HepG2 (cell line): Measurements from ENCODE around the gene VWA3A. TPM values are rescaled to one million over a fixed set of nuclear protein-coding genes. Genes with fewer than 3 reads are reported as not detected.

Experiments used
- CAMTA2 ChIP-seq: sonication (generic); formaldehyde crosslinking; IDR thresholded peaks from 2 replicates; pipeline ENCODE4 v1.4.0; 2020; ENCODE audit warnings: mild to moderate bottlenecking, missing genetic modification reagents, borderline replicate concordance
- ELF1 ChIP-seq: sonication (generic); formaldehyde crosslinking; IDR thresholded peaks from 2 replicates; pipeline ENCODE4 v1.4.0; 2020; ENCODE audit warnings: missing genetic modification reagents
- HES4 ChIP-seq: sonication (generic); formaldehyde crosslinking; IDR thresholded peaks from 2 replicates; pipeline ENCODE4 v1.9.0; 2021; ENCODE audit warnings: mild to moderate bottlenecking, missing genetic modification reagents, borderline replicate concordance
- JUNB ChIP-seq: sonication (generic); formaldehyde crosslinking; IDR thresholded peaks from 2 replicates; pipeline ENCODE4 v1.8.0; 2022; ENCODE audit warnings: missing genetic modification reagents, mild to moderate bottlenecking, borderline replicate concordance
- KAT8 ChIP-seq: IDR thresholded peaks from 2 replicates; pipeline ENCODE4 v1.6.1; 2016; ENCODE audit warnings: missing genetic modification reagents, missing compliant biosample characterization
- KDM3A ChIP-seq: IDR thresholded peaks from 2 replicates; pipeline ENCODE4 v1.6.1; 2018; ENCODE audit warnings: low read depth, missing compliant biosample characterization
- MXI1 ChIP-seq: IDR thresholded peaks from 3 replicates; pipeline ENCODE4 v1.6.1; 2012; ENCODE audit warnings: low read depth, low read length, inconsistent platforms, borderline replicate concordance
- SSRP1 ChIP-seq: IDR thresholded peaks from 2 replicates; pipeline ENCODE4 v1.6.1; 2016; ENCODE audit warnings: control low read depth
- ZFP36L1 ChIP-seq: sonication (generic); formaldehyde crosslinking; IDR thresholded peaks from 2 replicates; pipeline ENCODE4 v1.8.0; 2022; ENCODE audit warnings: mild to moderate bottlenecking, missing genetic modification reagents, moderate library complexity
- ZNF143 ChIP-seq: sonication (generic); formaldehyde crosslinking; IDR thresholded peaks from 2 replicates; pipeline ENCODE4 v1.4.0; 2020; ENCODE audit warnings: missing genetic modification reagents
- ZNF556 ChIP-seq: sonication (generic); formaldehyde crosslinking; IDR thresholded peaks from 2 replicates; pipeline ENCODE4 v1.4.0; 2020; ENCODE audit warnings: mild to moderate bottlenecking, missing genetic modification reagents, borderline replicate concordance
- ZNF670 ChIP-seq: sonication (generic); formaldehyde crosslinking; IDR thresholded peaks from 2 replicates; pipeline ENCODE4 v1.8.0; 2022; ENCODE audit warnings: mild to moderate bottlenecking, missing genetic modification reagents, borderline replicate concordance
- ZNF839 ChIP-seq: sonication (generic); formaldehyde crosslinking; IDR thresholded peaks from 2 replicates; pipeline ENCODE4 v1.4.0; 2020; ENCODE audit warnings: missing genetic modification reagents, mild to moderate bottlenecking, borderline replicate concordance
- polyA plus RNA-seq, 8 experiments: library from polyadenylated mRNA; depleted of rRNA in 3 of 8; stranded (reverse) in 7 of 8; unstranded in 1 of 8; fragments of >200 nt; fragmentation: Illumina TruSeq in 4 of 8; extraction: Trizol in 4 of 8; gene quantifications; 2 replicates each; pipeline versions ENCODE4 v1.2.1 to v1.2.3, GENCODE V29; 2011 to 2016; ENCODE audit warnings: low read depth in 4 of 8, missing spikeins in 1 of 8, mixed read lengths in 1 of 8; ENCODE audit not compliant: insufficient read depth in 1 of 8
- total RNA-seq, 5 experiments: library from RNA; depleted of rRNA; stranded (reverse); fragments of >200 nt; fragmentation: Illumina TruSeq; extraction: Trizol; gene quantifications; 2 replicates each; pipeline ENCODE4 v1.2.3, GENCODE V29; 2016; ENCODE audit warnings: low read depth in 1 of 5
- TF ChIP-seq, protein P1 (sequence below): IDR thresholded peaks from 2 replicates; pipeline ENCODE4 v1.6.1; 2016; ENCODE audit warnings: low read depth, control low read depth
- TF ChIP-seq, protein P2 (sequence below): sonication (generic); formaldehyde crosslinking; IDR thresholded peaks from 2 replicates; pipeline ENCODE4 v1.4.0; 2020; ENCODE audit warnings: mild to moderate bottlenecking, missing genetic modification reagents
- TF ChIP-seq, protein P3 (sequence below): sonication (generic); formaldehyde crosslinking; IDR thresholded peaks from 2 replicates; pipeline ENCODE4 v1.4.0; 2020; ENCODE audit warnings: mild to moderate bottlenecking, missing genetic modification reagents, borderline replicate concordance
- TF ChIP-seq, protein P4 (sequence below): sonication (generic); formaldehyde crosslinking; IDR thresholded peaks from 2 replicates; pipeline ENCODE4 v1.8.1; 2023; ENCODE audit warnings: mild to moderate bottlenecking, missing genetic modification reagents, borderline replicate concordance

Gene VWA3A
- total and polyA plus RNA-seq, 2 of the 13 experiments (the other 11 are each of a cell fraction or from before 2014, with no cell fraction given) = 0.03 to 0.07 TPM

DNA sequence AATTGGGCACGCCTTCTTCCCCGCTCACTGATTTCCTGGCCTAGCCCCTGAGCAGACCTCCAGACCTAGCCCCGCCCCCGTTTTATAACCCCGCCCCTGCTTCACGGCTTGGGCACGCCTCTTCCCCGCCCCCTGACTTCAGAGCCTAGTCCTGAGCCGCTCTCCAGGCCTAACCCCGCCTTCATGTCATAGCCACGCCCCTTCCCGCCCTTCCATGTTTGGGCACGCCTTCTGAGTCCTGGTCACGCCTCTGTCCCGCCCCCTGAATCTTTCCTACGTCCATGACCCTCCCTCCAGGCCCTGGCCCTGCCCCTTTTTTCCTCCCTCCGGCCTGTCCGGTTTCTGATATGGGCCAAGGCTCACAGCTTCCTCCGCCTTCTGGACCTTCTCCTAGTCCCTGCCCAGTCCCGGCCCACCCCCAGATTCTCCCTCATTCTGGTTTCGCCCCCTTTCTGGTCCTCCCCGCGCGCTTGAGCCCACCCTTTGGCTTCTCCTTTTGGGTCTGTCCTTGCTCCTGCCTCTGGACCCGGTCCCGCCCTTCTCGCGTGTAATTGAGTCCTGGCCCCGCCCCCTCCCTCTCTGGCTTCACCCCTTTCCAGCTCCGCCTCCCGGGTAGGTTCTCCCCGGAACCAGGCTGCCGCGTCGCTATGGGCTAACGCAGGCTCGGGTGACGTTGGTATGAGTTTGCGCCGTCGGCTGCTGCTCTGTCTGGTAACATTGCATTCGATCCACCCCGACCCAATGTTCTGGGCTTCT is 98.6 kb downstream of the VWA3A start (continued):
- TF ChIP-seq, protein P1, sequence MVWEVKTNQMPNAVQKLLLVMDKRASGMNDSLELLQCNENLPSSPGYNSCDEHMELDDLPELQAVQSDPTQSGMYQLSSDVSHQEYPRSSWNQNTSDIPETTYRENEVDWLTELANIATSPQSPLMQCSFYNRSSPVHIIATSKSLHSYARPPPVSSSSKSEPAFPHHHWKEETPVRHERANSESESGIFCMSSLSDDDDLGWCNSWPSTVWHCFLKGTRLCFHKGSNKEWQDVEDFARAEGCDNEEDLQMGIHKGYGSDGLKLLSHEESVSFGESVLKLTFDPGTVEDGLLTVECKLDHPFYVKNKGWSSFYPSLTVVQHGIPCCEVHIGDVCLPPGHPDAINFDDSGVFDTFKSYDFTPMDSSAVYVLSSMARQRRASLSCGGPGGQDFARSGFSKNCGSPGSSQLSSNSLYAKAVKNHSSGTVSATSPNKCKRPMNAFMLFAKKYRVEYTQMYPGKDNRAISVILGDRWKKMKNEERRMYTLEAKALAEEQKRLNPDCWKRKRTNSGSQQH (CRISPR knock-in tag) = peak; percentile 60
- TF ChIP-seq HES4 (CRISPR knock-in tag) (no peak), ZFP36L1 (CRISPR knock-in tag) (peak; percentile 80), KAT8 (CRISPR knock-in tag) (peak; percentile 25; the same call in 1 of the 2 replicates), ZNF143 (CRISPR knock-in tag) (no peak), JUNB (CRISPR knock-in tag) (no peak), ZNF556 (CRISPR knock-in tag) (no peak; the same call in 1 of the 2 replicates), CAMTA2 (CRISPR knock-in tag) (no peak; the same call in 1 of the 2 replicates), KDM3A (CRISPR knock-in tag) (peak; percentile 27; the same call in 1 of the 2 replicates), ZNF839 (no peak), MXI1 (peak; percentile 0), ZNF670 (CRISPR knock-in tag) (no peak; the same call in 1 of the 2 replicates), SSRP1 (CRISPR knock-in tag) (no peak), ELF1 (CRISPR knock-in tag) (peak; percentile 84)
- TF ChIP-seq, protein P2, sequence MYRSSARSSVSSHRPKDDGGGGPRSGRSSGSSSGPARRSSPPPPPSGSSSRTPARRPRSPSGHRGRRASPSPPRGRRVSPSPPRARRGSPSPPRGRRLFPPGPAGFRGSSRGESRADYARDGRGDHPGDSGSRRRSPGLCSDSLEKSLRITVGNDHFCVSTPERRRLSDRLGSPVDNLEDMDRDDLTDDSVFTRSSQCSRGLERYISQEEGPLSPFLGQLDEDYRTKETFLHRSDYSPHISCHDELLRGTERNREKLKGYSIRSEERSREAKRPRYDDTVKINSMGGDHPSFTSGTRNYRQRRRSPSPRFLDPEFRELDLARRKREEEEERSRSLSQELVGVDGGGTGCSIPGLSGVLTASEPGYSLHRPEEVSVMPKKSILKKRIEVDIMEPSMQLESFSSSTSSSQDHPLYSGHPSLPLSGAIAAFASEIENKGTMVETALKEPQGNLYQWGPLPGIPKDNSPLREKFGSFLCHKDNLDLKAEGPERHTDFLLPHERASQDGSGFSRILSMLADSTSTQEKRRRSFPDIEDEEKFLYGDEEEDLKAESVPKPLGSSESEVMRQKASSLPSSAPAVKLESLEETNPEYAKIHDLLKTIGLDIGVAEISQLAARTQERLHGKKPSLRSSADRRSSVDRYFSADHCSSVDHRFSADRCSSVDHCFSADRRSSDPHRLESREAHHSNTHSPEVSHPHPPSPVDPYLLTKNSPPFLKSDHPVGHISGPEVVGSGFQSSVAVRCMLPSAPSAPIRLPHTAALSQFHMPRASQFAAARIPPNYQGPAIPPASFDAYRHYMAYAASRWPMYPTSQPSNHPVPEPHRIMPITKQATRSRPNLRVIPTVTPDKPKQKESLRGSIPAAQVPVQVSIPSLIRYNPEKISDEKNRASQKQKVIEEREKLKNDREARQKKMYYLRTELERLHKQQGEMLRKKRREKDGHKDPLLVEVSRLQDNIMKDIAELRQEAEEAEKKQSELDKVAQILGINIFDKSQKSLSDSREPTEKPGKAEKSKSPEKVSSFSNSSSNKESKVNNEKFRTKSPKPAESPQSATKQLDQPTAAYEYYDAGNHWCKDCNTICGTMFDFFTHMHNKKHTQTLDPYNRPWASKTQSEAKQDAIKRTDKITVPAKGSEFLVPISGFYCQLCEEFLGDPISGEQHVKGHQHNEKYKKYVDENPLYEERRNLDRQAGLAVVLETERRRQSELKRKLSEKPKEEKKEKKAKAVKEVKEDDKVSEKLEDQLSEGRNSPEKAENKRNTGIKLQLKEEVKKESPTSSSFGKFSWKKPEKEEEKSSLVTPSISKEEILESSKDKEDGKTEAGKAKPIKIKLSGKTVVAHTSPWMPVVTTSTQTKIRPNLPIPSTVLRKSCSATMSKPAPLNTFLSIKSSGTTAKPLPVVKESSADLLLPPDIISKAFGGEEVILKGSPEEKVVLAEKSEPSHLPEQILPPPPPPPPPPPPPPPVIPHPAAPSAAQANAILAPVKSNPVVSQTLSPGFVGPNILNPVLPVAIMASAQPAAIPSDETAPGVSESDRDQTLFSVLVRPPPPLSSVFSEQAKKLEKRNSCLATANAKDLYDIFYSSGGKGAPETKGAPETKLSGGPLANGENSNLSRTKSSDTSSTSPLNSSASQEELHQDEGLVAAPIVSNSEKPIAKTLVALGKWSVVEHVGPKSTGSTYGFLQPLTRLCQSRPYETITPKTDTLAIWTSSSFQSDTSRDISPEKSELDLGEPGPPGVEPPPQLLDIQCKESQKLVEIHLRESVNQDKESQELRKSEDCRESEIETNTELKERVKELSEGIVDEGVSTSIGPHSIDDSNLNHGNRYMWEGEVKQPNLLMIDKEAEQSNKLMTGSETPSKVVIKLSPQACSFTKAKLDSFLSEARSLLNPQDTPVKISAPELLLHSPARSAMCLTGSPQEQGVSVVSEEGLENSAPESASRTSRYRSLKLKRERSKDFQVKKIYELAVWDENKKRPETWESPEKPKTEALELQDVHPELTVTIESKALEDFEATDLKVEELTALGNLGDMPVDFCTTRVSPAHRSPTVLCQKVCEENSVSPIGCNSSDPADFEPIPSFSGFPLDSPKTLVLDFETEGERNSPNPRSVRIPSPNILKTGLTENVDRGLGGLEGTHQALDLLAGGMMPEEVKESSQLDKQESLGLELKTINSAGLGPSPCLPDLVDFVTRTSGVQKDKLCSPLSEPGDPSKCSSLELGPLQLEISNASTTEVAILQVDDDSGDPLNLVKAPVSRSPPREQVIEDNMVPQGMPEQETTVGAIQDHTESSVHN = no peak
- TF ChIP-seq, protein P3, sequence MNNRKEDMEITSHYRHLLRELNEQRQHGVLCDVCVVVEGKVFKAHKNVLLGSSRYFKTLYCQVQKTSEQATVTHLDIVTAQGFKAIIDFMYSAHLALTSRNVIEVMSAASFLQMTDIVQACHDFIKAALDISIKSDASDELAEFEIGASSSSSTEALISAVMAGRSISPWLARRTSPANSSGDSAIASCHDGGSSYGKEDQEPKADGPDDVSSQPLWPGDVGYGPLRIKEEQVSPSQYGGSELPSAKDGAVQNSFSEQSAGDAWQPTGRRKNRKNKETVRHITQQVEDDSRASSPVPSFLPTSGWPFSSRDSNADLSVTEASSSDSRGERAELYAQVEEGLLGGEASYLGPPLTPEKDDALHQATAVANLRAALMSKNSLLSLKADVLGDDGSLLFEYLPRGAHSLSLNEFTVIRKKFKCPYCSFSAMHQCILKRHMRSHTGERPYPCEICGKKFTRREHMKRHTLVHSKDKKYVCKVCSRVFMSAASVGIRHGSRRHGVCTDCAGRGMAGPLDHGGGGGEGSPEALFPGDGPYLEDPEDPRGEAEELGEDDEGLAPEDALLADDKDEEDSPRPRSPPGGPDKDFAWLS (CRISPR knock-in tag) = no peak
- TF ChIP-seq, protein P4, sequence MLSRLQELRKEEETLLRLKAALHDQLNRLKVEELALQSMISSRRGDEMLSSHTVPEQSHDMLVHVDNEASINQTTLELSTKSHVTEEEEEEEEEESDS (CRISPR knock-in tag) = no peak
